HEK293 (cell line): ENCODE results near the gene CREM.

Source experiments
- CTCF ChIA-PET: fragments of 350-600 bp; formaldehyde crosslinking; extraction: SDS; loops from one replicate; lab custom pipeline; 2021; ENCODE audit warnings: antibody characterized with exemption; lab: Yijun Ruan, JAX
- POLR2A ChIA-PET: fragments of 300-600 bp; formaldehyde crosslinking; extraction: SDS; loops from one replicate; lab custom pipeline; 2020; ENCODE audit warnings: antibody characterized with exemption, inconsistent platforms; lab: Yijun Ruan, JAX
- H3K27ac ChIP-seq: fragments of 200-500 bp; sonication (Bioruptor generic); 2 replicates; pipeline ENCODE4 v1.5.1; 2014; ENCODE audit warnings: low read depth, low read length, control low read depth, inconsistent platforms; ENCODE audit errors: extremely low read depth
- H3K36me3 ChIP-seq, 2 experiments: fragments of 200-500 bp in 1 of 2; sonication (Bioruptor generic) in 1 of 2; 1 replicate in 1 of 2; 2 replicates in 1 of 2; pipeline ENCODE4 v1.5.1; 2014 to 2017; ENCODE audit warnings: inconsistent platforms in 2 of 2, low read length in 2 of 2; ENCODE audit not compliant: control insufficient read depth in 2 of 2, insufficient read depth in 1 of 2
- H3K4me1 ChIP-seq: fragments of 200-500 bp; sonication (Bioruptor generic); 2 replicates; pipeline ENCODE4 v1.5.1; 2014; ENCODE audit warnings: mild to moderate bottlenecking, low read length, inconsistent platforms; ENCODE audit not compliant: control insufficient read depth, insufficient read depth
- H3K4me3 ChIP-seq: 2 replicates; pipeline ENCODE4 v1.5.1; 2011; ENCODE audit warnings: low read depth, mild to moderate bottlenecking, control low read depth, low read length, moderate library complexity
- H3K9me3 ChIP-seq: fragments of 200-500 bp; sonication (Bioruptor generic); 2 replicates; pipeline ENCODE4 v1.5.1; 2014; ENCODE audit warnings: low read depth, low read length, inconsistent platforms; ENCODE audit not compliant: control insufficient read depth, insufficient read depth
- HOXA7 ChIP-seq: sonication (generic); formaldehyde crosslinking; IDR thresholded peaks from 2 replicates; pipeline ENCODE4 v1.8.1; 2022; ENCODE audit warnings: missing genetic modification reagents, borderline replicate concordance
- ZBTB26 ChIP-seq: fragments of 450-650 bp; formaldehyde crosslinking; optimal IDR thresholded peaks from 2 replicates; pipeline ENCODE3; 2016; ENCODE audit warnings: missing biosample characterization, mild to moderate bottlenecking, missing genetic modification characterization
- ZNF114 ChIP-seq: fragments of 450-650 bp; formaldehyde crosslinking; IDR thresholded peaks from 2 replicates; pipeline ENCODE4 v1.5.0; 2017; ENCODE audit warnings: missing biosample characterization, missing genetic modification characterization
- ZNF140 ChIP-seq: fragments of 450-650 bp; formaldehyde crosslinking; IDR thresholded peaks from 2 replicates; pipeline ENCODE4 v1.5.1; 2016; ENCODE audit warnings: missing biosample characterization, missing genetic modification characterization
- ZNF174 ChIP-seq: fragments of 450-650 bp; formaldehyde crosslinking; IDR thresholded peaks from 2 replicates; pipeline ENCODE4 v1.5.0; 2017; ENCODE audit warnings: missing biosample characterization, mild to moderate bottlenecking, missing genetic modification characterization
- ZNF2 ChIP-seq: fragments of 450-650 bp; formaldehyde crosslinking; IDR thresholded peaks from 2 replicates; pipeline ENCODE4 v1.5.1; 2016; ENCODE audit warnings: missing biosample characterization, missing genetic modification characterization
- ZNF221 ChIP-seq: fragments of 450-650 bp; formaldehyde crosslinking; IDR thresholded peaks from 2 replicates; pipeline ENCODE4 v1.5.1; 2017; ENCODE audit warnings: missing biosample characterization, missing genetic modification characterization, borderline replicate concordance
- ZNF311 ChIP-seq: fragments of 450-650 bp; formaldehyde crosslinking; IDR thresholded peaks from 2 replicates; pipeline ENCODE4 v1.5.1; 2017; ENCODE audit warnings: missing biosample characterization, missing genetic modification characterization, borderline replicate concordance
- ZNF362 ChIP-seq: fragments of 450-650 bp; formaldehyde crosslinking; IDR thresholded peaks from 2 replicates; pipeline ENCODE4 v1.5.1; 2016; ENCODE audit warnings: missing biosample characterization, missing genetic modification characterization
- ZNF473 ChIP-seq: fragments of 450-650 bp; formaldehyde crosslinking; IDR thresholded peaks from 2 replicates; pipeline ENCODE4 v1.5.1; 2017; ENCODE audit warnings: missing biosample characterization, missing genetic modification characterization
- ZNF571 ChIP-seq: fragments of 450-650 bp; formaldehyde crosslinking; IDR thresholded peaks from 2 replicates; pipeline ENCODE4 v1.5.0; 2017; ENCODE audit warnings: missing biosample characterization, missing genetic modification characterization
- ZNF639 ChIP-seq: fragments of 450-650 bp; formaldehyde crosslinking; IDR thresholded peaks from 2 replicates; pipeline ENCODE4 v1.5.1; 2016; ENCODE audit warnings: missing biosample characterization, missing genetic modification characterization
- ZNF677 ChIP-seq: fragments of 450-650 bp; IDR thresholded peaks from 2 replicates; pipeline ENCODE4 v1.5.0; 2018; ENCODE audit warnings: missing biosample characterization, mild to moderate bottlenecking, missing genetic modification characterization, moderate library complexity
- ZNF704 ChIP-seq: fragments of 450-650 bp; formaldehyde crosslinking; IDR thresholded peaks from 2 replicates; pipeline ENCODE4 v1.5.1; 2016; ENCODE audit warnings: missing biosample characterization, missing genetic modification characterization
- ZNF76 ChIP-seq: fragments of 450-650 bp; formaldehyde crosslinking; IDR thresholded peaks from 2 replicates; pipeline ENCODE4; 2016; ENCODE audit warnings: low read depth, missing biosample characterization, missing genetic modification characterization, borderline replicate concordance
- TF ChIP-seq, protein P1 (sequence below): fragments of 450-650 bp; formaldehyde crosslinking; IDR thresholded peaks from 2 replicates; pipeline ENCODE4 v1.5.1; 2017; ENCODE audit warnings: missing biosample characterization, missing genetic modification characterization
- TF ChIP-seq, protein P2 (sequence below): fragments of 450-650 bp; formaldehyde crosslinking; IDR thresholded peaks from 2 replicates; pipeline ENCODE4 v1.5.1; 2017; ENCODE audit warnings: missing biosample characterization, missing genetic modification characterization
- TF ChIP-seq, protein P3 (sequence below): fragments of 450-650 bp; formaldehyde crosslinking; IDR thresholded peaks from 2 replicates; pipeline ENCODE4 v1.5.1; 2016; ENCODE audit warnings: missing biosample characterization, missing genetic modification characterization, borderline replicate concordance

Gene CREM

DNA sequence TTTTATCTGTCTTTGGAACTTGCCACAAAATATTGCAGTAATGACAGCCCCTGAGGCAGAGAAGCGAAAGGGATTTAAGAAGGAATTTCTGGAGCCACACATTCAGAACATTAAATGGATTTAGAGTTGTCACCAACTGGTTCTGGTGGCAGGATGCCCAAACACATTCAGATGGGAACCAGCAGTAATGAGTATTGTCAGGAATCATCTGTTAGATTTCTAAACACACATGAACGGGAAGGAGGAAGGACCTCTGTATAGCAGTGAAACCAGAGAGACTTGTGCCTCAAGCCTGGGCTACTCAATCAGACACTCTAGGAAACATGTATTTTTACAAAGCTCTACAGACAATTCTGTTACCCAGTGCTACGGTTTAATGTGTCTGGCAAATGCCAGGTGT lies 105.9 kb downstream of the CREM start:
- H3K36me3 ChIP-seq, result no peaks in the 10 kb centered on the region
- TF ChIP-seq ZNF140 (no peak), ZNF639 (tag by site-specific recombination) (no peak), ZNF114 (no peak), ZNF311 (tag by site-specific recombination) (no peak), ZNF362 (no peak), ZNF174 (tag by site-specific recombination) (no peak), HOXA7 (no peak), ZNF2 (tag by site-specific recombination) (no peak), ZNF571 (tag by site-specific recombination) (no peak), ZNF677 (no peak), ZBTB26 (tag by site-specific recombination) (no peak), ZNF221 (tag by site-specific recombination) (no peak), ZNF76 (no peak), ZNF473 (tag by site-specific recombination) (no peak), ZNF704 (tag by site-specific recombination) (no peak)
- TF ChIP-seq, protein P1, sequence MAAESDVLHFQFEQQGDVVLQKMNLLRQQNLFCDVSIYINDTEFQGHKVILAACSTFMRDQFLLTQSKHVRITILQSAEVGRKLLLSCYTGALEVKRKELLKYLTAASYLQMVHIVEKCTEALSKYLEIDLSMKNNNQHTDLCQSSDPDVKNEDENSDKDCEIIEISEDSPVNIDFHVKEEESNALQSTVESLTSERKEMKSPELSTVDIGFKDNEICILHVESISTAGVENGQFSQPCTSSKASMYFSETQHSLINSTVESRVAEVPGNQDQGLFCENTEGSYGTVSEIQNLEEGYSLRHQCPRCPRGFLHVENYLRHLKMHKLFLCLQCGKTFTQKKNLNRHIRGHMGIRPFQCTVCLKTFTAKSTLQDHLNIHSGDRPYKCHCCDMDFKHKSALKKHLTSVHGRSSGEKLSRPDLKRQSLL (tag by site-specific recombination), result no peak
- TF ChIP-seq, protein P2, sequence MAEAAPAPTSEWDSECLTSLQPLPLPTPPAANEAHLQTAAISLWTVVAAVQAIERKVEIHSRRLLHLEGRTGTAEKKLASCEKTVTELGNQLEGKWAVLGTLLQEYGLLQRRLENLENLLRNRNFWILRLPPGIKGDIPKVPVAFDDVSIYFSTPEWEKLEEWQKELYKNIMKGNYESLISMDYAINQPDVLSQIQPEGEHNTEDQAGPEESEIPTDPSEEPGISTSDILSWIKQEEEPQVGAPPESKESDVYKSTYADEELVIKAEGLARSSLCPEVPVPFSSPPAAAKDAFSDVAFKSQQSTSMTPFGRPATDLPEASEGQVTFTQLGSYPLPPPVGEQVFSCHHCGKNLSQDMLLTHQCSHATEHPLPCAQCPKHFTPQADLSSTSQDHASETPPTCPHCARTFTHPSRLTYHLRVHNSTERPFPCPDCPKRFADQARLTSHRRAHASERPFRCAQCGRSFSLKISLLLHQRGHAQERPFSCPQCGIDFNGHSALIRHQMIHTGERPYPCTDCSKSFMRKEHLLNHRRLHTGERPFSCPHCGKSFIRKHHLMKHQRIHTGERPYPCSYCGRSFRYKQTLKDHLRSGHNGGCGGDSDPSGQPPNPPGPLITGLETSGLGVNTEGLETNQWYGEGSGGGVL, result no peak
- TF ChIP-seq, protein P3, sequence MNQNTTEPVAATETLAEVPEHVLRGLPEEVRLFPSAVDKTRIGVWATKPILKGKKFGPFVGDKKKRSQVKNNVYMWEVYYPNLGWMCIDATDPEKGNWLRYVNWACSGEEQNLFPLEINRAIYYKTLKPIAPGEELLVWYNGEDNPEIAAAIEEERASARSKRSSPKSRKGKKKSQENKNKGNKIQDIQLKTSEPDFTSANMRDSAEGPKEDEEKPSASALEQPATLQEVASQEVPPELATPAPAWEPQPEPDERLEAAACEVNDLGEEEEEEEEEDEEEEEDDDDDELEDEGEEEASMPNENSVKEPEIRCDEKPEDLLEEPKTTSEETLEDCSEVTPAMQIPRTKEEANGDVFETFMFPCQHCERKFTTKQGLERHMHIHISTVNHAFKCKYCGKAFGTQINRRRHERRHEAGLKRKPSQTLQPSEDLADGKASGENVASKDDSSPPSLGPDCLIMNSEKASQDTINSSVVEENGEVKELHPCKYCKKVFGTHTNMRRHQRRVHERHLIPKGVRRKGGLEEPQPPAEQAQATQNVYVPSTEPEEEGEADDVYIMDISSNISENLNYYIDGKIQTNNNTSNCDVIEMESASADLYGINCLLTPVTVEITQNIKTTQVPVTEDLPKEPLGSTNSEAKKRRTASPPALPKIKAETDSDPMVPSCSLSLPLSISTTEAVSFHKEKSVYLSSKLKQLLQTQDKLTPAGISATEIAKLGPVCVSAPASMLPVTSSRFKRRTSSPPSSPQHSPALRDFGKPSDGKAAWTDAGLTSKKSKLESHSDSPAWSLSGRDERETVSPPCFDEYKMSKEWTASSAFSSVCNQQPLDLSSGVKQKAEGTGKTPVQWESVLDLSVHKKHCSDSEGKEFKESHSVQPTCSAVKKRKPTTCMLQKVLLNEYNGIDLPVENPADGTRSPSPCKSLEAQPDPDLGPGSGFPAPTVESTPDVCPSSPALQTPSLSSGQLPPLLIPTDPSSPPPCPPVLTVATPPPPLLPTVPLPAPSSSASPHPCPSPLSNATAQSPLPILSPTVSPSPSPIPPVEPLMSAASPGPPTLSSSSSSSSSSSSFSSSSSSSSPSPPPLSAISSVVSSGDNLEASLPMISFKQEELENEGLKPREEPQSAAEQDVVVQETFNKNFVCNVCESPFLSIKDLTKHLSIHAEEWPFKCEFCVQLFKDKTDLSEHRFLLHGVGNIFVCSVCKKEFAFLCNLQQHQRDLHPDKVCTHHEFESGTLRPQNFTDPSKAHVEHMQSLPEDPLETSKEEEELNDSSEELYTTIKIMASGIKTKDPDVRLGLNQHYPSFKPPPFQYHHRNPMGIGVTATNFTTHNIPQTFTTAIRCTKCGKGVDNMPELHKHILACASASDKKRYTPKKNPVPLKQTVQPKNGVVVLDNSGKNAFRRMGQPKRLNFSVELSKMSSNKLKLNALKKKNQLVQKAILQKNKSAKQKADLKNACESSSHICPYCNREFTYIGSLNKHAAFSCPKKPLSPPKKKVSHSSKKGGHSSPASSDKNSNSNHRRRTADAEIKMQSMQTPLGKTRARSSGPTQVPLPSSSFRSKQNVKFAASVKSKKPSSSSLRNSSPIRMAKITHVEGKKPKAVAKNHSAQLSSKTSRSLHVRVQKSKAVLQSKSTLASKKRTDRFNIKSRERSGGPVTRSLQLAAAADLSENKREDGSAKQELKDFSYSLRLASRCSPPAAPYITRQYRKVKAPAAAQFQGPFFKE (tag by site-specific recombination), result no peak
- TF ChIP-seq, all 188 proteins: peak for 0
- Histone ChIP-seq H3K4me3 (no peak overlapping the region), H3K27ac (no peak overlapping the region), H3K9me3 (no peaks in the 10 kb centered on the region), H3K4me1 (no peaks in the 10 kb centered on the region)
- CTCF ChIA-PET, result no interaction called here
- POLR2A ChIA-PET, result no interaction called here
